GM21717 (cell line): ENCODE results near the gene FAM174B.

Experiments
- ATAC-seq: cut with Tn5 transposase; IDR thresholded peaks from one replicate; pipeline ENCODE4 v1.9.1; 2021; ENCODE audit warnings: mild to moderate bottlenecking, moderate library complexity; ENCODE audit not compliant: unreplicated experiment

The FAM174B gene

GRCh38 chr15:92655178-92655995 lies at the start of gene FAM174B:
Gene FAM174B (minus strand): TSS chr15:92655775.
- ATAC-seq: no peak

- ATAC-seq: no peak
These were observed 40.5 kb upstream of the FAM174B start for GRCh38 chr15:92696096-92696495.

GRCh38 chr15:92693691-92694331 lies 38.2 kb upstream of the FAM174B start:
- ATAC-seq: no peak

GRCh38 chr15:92690395-92690794 lies 34.8 kb upstream of the FAM174B start:
- ATAC-seq: no peak

- ATAC-seq: no peak
These were observed 32.2 kb upstream of the FAM174B start for GRCh38 chr15:92687746-92688145.

- ATAC-seq: no peak
These were observed 31.6 kb upstream of the FAM174B start for GRCh38 chr15:92687195-92687602.

GRCh38 chr15:92683511-92683834 lies 27.9 kb upstream of the FAM174B start:
- ATAC-seq: no peak

GRCh38 chr15:92682741-92683510 lies 27.4 kb upstream of the FAM174B start:
- no peak for ATAC-seq

GRCh38 chr15:92681141-92681631 lies 25.6 kb upstream of the FAM174B start:
- ATAC-seq: no peak

GRCh38 chr15:92677999-92678398 lies 22.4 kb upstream of the FAM174B start:
- no peak for ATAC-seq

GRCh38 chr15:92676561-92676960 lies 21.0 kb upstream of the FAM174B start:
- ATAC-seq: no peak

GRCh38 chr15:92675485-92675884 lies 19.9 kb upstream of the FAM174B start:
- no peak for ATAC-seq

GRCh38 chr15:92674347-92674746 lies 18.8 kb upstream of the FAM174B start:
- ATAC-seq: no peak

GRCh38 chr15:92672102-92672501 lies 16.5 kb upstream of the FAM174B start:
- ATAC-seq: no peak

- ATAC-seq: no peak
These were observed 15.8 kb upstream of the FAM174B start for GRCh38 chr15:92671406-92671805.

GRCh38 chr15:92670621-92671020 lies 15.0 kb upstream of the FAM174B start:
- ATAC-seq: no peak

- no peak for ATAC-seq
These were observed 13.9 kb upstream of the FAM174B start for GRCh38 chr15:92669432-92669831.

GRCh38 chr15:92668620-92669019 lies 13.0 kb upstream of the FAM174B start:
- ATAC-seq: no peak

GRCh38 chr15:92667970-92668485 lies 12.5 kb upstream of the FAM174B start:
- ATAC-seq: no peak

- no peak for ATAC-seq
These were observed 11.8 kb upstream of the FAM174B start for GRCh38 chr15:92667287-92667904.

GRCh38 chr15:92666780-92667179 lies 11.2 kb upstream of the FAM174B start:
- no peak for ATAC-seq
